Activated CD4-positive, alpha-beta T cell treated with anti-CD3 and anti-CD28 coated beads for 1 hour (primary cell): Measurements from ENCODE around the gene RNF223.

ENCODE experiments used
- DNase-seq: peaks from one replicate; pipeline ENCODE4 v3.0.0-alpha.2; 2020

The RNF223 gene

DNA sequence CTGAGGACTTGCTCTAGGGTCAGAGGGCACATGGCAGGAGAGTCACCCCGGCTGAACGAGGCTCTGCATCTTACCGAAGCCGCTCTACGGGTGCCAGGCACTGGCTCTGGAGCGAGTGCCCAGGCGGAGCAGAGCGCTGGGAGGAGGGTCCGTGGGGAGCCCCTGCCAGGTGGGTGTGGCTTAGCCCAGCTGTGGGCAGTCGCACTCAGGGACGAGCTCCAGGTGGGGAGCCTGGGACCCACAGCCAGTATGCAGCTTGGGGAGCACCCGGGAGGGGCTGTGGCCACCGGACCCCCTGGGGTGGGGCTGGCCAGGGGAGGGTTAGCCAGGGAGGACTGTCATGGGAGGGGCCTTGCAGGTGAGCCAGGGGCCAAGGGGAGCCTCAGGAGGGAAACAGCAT, 50.4 kb downstream of the RNF223 start:
- no peak for DNase-seq

DNA sequence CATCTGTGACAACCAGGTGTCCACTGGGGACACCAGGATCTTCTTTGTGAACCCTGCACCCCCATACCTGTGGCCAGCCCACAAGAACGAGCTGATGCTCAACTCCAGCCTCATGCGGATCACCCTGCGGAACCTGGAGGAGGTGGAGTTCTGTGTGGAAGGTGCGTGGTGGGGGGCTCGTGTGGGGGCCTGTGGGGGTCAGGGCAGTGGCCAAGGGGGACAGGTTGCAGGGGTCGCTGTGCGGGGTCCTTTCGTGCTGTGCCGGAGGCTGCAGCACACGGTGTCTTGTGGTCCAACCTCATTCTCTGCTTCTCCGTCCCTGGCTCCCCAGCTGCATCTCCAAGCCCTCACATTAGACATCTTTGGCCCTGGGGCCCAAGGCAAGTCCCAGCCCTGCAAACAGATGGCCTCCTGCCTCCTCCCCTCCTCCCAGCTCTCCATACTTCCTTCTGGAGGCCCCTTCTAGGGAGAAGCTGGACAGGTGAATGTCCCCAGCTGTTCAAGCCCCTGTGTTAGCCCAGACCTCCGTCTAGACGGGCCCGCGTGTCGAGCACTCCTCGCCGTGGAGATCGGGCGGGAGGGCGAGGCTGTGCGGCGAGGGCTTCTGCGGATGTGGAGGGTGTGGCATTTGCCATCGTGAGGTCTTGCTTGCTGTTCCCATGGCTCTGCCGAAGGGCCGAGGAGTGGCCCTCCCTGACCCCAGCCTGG, 51.6 kb downstream of the RNF223 start:
- DNase-seq: no peak

DNA sequence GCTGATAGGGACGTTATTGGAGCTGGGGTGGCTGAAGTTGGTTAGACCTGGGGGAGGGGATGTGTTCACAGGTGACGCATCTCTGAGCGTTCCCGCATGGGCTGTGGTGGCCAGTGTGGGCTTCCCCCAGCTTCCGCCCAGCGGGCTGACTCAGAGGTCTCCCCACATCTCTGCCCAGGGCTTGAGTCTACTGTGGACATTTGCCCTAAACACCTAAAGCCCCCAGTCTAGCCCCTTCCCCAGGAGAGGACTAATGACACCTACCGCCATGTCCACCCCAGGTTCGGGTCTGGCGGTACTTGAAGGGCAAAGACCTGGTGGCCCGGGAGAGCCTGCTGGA, 52.2 kb downstream of the RNF223 start:
- no peak for DNase-seq

DNA sequence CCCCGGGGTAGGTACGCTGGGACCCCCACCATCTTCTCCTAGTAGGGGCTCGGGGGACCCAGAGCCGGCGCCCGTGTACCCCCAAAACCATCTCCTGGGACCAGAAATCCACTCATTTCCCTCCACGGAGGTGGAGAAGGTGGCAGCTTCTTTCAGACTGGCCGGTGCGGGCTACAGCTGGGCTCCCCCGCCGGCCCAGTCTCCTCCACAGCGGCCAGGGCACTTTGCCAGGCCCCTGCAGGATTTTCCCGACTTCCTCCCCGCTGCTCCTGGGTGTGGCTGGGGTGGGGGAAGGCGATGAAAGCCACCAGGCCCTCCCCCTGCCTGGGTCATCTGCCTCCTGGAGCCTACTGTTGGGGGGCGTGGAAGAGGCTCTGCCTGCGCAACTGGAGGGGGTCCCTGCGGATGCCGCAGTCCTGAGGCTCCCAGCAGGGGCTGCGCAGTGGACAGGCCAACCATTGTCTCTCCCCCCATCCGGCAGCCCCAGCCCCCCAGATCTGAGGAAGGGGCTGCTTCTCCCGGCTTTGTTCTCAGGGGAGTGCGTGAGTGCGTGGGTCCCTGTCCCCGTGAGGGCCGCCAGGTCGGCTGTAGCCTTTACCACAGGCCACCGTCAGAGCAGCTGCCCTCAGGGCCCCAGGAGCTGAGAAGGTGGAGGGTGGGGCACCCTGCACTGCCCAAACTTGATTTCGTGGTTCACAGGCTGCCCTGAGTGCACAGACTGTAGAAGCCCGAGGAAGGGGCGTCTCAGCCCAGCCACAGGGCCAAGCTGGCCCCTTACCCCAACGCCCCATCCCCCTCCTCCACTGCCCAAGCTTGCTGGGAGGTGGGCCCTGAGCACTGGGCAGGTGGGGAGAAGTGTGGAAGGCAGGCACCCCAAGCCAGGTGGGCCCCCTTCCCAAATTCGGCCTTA, 52.8 kb downstream of the RNF223 start:
- no peak for DNase-seq
